ENCODE results near the gene MRPS11. TPM values are rescaled to one million over a fixed set of nuclear protein-coding genes. Genes with fewer than 3 reads are reported as not detected.
"Not testable (repeated sequence)": the region's sequence is repeated elsewhere in the genome, so short reads cannot be mapped to it uniquely, and the experiment has no call there.

Gene MRPS11
- total RNA-seq, 2 donors from 2014 or later = 45.7 to 73.6 TPM

DNA sequence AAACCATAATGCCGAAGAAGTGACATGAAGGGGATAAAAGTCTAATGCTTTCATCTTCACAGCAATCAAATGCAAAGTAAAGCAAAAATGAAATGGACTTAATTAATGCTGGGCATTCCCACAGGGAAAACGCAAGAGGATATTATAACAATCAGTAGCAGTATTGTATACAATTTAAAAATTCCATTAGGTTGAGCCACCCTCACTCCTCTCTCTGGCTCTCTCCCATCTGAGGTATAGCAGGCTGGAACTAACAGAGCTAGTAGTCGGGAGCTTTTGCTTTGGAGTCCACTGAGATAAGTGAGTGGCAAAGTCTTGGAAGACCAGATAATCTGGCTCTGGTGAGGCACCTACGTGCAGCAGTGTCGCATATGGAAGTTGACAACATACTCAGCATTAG is 45.1 kb downstream of the MRPS11 start:
- no peaks in the 10 kb centered on the region for H3K4me1 ChIP-seq
- no peaks in the 10 kb centered on the region for H3K27me3 ChIP-seq
- H3K9ac ChIP-seq (ENCODE audit: low read depth in 2 of 2, low read length in 2 of 2) = no peak overlapping the region
- no peak overlapping the region for H3K4me3 ChIP-seq
- H3K27ac ChIP-seq = no peak overlapping the region
- peaks cover 7% of the 10 kb centered on the region for H3K36me3 ChIP-seq
- intact Hi-C loops (cut with DNase I) = no loop called here
- TF ChIP-seq CTCF (IDR thresholded peaks at IDR 0.05) = no peak
- DNase-seq = no peak
- no peaks in the 10 kb centered on the region for H3K9me3 ChIP-seq

DNA sequence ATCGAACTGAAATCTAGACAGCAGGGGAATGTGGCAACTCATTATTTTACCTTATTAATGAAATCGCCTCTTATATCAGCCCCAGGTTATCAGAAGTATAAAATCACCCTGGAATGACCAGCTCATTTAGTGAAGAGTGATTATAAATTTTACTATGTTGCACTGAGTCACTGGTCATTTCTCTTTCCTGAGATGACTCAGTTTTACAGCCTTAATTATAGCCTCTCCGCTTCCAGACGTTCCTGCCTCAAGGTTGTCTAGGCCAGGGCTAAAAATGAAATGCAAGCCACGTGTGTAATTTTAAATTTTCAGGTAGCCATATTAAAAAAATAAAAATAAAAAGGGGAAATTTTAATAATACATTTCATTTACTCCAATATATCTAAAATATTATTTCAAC is 45.7 kb downstream of the MRPS11 start:
- Histone ChIP-seq H3K4me1 (no peaks in the 10 kb centered on the region), H3K27ac (no peak overlapping the region), H3K27me3 (no peaks in the 10 kb centered on the region), H3K9me3 (no peaks in the 10 kb centered on the region), H3K36me3 (peaks cover 7% of the 10 kb centered on the region), H3K9ac (ENCODE audit: low read depth in 2 of 2, low read length in 2 of 2) (no peak overlapping the region), H3K4me3 (no peak overlapping the region)
- TF ChIP-seq CTCF (IDR thresholded peaks at IDR 0.05) = no peak
- intact Hi-C loops (cut with DNase I) = no loop called here
- no peak for DNase-seq

GRCh38 chr15:88518903-88519302 is 51.4 kb downstream of the MRPS11 start:
- no peaks in the 10 kb centered on the region for H3K36me3 ChIP-seq
- H3K4me1 ChIP-seq = no peaks in the 10 kb centered on the region
- no peak for TF ChIP-seq CTCF (IDR thresholded peaks at IDR 0.05)
- intact Hi-C loops (cut with DNase I) = no loop called here
- H3K9me3 ChIP-seq = no peaks in the 10 kb centered on the region
- DNase-seq = no peak
- H3K27ac ChIP-seq = no peak overlapping the region
- no peaks in the 10 kb centered on the region for H3K27me3 ChIP-seq
- H3K4me3 ChIP-seq = no peak overlapping the region
- no peak overlapping the region for H3K9ac ChIP-seq (ENCODE audit: low read depth in 2 of 2, low read length in 2 of 2)

- H3K4me3 ChIP-seq; H3K36me3 ChIP-seq; H3K9me3 ChIP-seq; H3K9ac ChIP-seq (ENCODE audit: low read depth in 2 of 2, low read length in 2 of 2); DNase-seq; H3K27ac ChIP-seq; H3K4me1 ChIP-seq; H3K27me3 ChIP-seq; intact Hi-C loops (cut with DNase I): not testable (repeated sequence)
Observed at GRCh38 chr15:88524094-88524493, 56.6 kb downstream of the MRPS11 start.

GRCh38 chr15:88525418-88525817 is 57.9 kb downstream of the MRPS11 start:
- H3K27me3 ChIP-seq = no peaks in the 10 kb centered on the region
- no peak for TF ChIP-seq CTCF (IDR thresholded peaks at IDR 0.05)

GRCh38 chr15:88526247-88526879 is 58.9 kb downstream of the MRPS11 start:
- no peak for TF ChIP-seq CTCF (IDR thresholded peaks at IDR 0.05)
- Histone ChIP-seq H3K4me3 (no peak overlapping the region), H3K9me3 (no peaks in the 10 kb centered on the region), H3K4me1 (no peaks in the 10 kb centered on the region), H3K36me3 (no peaks in the 10 kb centered on the region), H3K27me3 (no peaks in the 10 kb centered on the region), H3K27ac (no peak overlapping the region), H3K9ac (ENCODE audit: low read depth in 2 of 2, low read length in 2 of 2) (no peak overlapping the region)
- intact Hi-C loops (cut with DNase I) = no loop called here
- no peak for DNase-seq

More at GRCh38 chr15:88525418-88525817, 57.9 kb downstream of the MRPS11 start:
- Histone ChIP-seq H3K27ac (no peak overlapping the region), H3K4me3 (no peak overlapping the region), H3K36me3 (no peaks in the 10 kb centered on the region), H3K9ac (ENCODE audit: low read depth in 2 of 2, low read length in 2 of 2) (no peak overlapping the region), H3K9me3 (no peaks in the 10 kb centered on the region), H3K4me1 (no peaks in the 10 kb centered on the region)
- no peak for DNase-seq
- intact Hi-C loops (cut with DNase I) = no loop called here
